ENCODE measurements around the gene DNAH3.
"Not testable (repeated sequence)": the region's sequence is repeated elsewhere in the genome, so short reads cannot be mapped to it uniquely, and the experiment has no call there.

DNAH3 gene

DNA sequence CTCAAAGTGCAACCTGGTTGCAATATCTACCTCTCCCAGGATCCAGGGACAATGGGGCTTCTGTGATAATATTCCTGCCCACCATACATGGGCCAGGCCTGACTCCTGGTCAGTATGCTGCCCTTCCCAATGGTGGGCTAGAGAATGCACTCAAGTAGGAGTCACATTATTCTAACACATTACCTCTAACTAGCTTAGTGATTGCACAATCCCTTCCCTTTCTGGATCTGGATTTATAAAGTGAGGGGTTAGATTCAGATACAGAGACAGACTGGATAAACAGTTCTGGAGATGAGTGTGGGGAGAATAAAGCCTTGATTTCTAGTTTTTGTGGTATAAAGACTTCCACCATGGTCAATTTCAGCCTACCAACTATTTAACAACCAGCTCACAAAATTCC lies 217.1 kb downstream of the DNAH3 start:
- no peak for TF ChIP-seq CTCF (IDR thresholded peaks at IDR 0.05; ENCODE audit: insufficient read depth, missing control alignments)
- no peak for FAIRE-seq
- no peak for DNase-seq (ENCODE audit: insufficient read length, low spot score)

DNA sequence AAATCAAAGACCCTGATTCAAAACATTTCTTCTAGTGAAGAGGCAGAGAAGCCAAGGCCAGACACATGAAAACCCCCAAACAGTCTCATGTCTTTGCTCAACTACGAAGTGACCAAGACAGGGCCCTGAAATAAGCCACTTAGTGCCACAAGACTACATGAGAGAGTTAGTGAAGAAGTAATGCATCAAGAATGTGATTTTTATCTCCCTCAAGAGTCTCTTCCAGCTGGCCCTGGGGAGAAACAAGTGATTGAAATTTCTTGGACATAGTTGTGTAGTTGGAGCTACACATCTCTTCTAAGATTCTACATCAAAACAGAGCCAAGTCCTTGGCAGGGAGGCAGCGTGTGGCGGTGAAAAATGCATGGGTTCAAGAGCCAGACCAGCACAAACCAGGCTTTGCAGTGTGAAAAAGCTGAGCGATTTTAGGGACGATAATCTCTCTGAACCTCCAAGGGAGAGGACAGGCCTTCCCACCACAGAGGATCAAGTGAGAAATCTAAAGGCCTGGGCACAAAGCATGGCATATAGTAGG lies 219.5 kb downstream of the DNAH3 start:
- FAIRE-seq (no peak), DNase-seq (ENCODE audit: insufficient read length, low spot score) (no peak)
- no peak for TF ChIP-seq CTCF (IDR thresholded peaks at IDR 0.05; ENCODE audit: insufficient read depth, missing control alignments)

DNA sequence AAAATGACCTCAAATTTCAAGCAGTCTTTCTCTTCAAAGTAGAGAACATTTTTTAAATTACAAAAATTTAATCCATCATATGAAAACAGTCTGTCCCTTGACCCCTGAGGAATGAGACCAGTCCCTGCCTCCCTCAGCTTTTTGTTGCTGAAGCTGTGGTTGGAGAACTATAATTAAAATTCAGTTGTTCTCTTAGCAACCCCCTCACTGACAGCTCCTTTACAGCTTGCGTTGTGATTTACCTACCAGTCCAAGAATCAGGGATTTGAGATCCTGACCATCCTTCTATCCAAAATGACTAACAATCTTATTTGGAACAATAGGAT lies 220.3 kb downstream of the DNAH3 start:
- no peak for TF ChIP-seq CTCF (IDR thresholded peaks at IDR 0.05; ENCODE audit: insufficient read depth, missing control alignments)
- DNase-seq (ENCODE audit: insufficient read length, low spot score), result no peak
- no peak for FAIRE-seq

GRCh38 chr16:20929676-20930364 lies 220.8 kb downstream of the DNAH3 start:
- not testable (repeated sequence) for DNase-seq (ENCODE audit: insufficient read length, low spot score); FAIRE-seq

DNA sequence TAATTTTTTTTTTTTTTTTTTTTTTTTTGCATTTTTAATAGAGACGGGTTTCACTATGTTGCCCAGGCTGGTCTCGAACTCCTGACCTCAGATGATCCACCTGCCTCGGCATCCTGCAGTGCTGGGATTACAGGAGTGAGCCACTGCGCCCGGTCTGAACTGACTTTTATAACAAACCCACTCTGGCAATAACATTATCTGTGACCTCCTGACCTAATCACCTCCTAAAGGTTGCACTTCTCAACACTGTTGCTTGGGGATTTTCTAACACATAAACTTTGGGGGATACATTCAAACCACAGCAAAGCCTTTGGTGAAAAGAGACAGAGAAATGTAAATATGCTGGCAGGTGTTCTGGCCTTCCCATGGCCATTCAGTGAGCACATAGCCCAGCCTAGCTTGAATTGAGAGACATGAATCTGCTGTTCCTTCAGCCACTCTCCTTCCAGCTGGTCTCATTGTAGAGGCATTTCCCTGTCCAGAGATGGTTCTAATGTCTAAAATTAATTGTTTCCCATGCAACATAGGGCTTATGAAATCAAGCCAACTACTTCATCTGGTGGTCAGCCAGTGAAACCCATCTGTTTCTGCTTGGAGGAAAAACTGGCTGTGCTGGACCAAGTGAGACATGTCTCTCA lies 221.8 kb downstream of the DNAH3 start:
- DNase-seq (ENCODE audit: insufficient read length, low spot score) (no peak), FAIRE-seq (no peak)

DNA sequence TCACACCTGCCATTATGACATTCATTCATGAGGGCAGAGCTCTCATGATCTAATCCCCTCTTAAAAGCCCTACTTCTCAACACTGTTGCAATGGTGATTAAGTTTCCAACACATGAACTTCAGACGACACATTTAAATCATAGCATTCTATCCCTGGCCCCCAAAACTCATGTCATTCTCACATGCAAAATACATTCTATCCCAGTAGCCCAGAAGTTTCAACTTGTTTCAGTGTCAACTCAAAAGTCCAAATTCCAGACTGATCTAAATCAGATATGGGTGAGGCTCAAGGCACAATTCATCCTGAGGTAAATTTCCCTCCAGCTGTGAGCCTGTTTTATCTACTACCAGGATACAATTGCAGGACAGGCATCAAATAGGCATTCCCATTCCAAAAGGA lies 224.9 kb downstream of the DNAH3 start:
- DNase-seq (ENCODE audit: insufficient read length, low spot score) (no peak), FAIRE-seq (no peak)
- TF ChIP-seq CTCF (IDR thresholded peaks at IDR 0.05; ENCODE audit: insufficient read depth, missing control alignments), result no peak

More for the DNA sequence above, 221.8 kb downstream of the DNAH3 start:
- TF ChIP-seq CTCF (IDR thresholded peaks at IDR 0.05; ENCODE audit: insufficient read depth, missing control alignments), result no peak

GRCh38 chr16:20923876-20924275 lies 226.8 kb downstream of the DNAH3 start:
- FAIRE-seq (no peak), DNase-seq (ENCODE audit: insufficient read length, low spot score) (no peak)
- no peak for TF ChIP-seq CTCF (IDR thresholded peaks at IDR 0.05; ENCODE audit: insufficient read depth, missing control alignments)
